AG04449 (cell line): ENCODE measurements around the gene MYH1.
"Not testable (repeated sequence)": the region's sequence is repeated elsewhere in the genome, so short reads cannot be mapped to it uniquely, and the experiment has no call there.

Experiments used
- CTCF ChIA-PET: fragments of 350-600 bp; formaldehyde crosslinking; extraction: SDS; loops from one replicate; lab custom pipeline; 2021; ENCODE audit warnings: antibody characterized with exemption; lab: Yijun Ruan, JAX
- POLR2A ChIA-PET: fragments of 400-600, 350-600 bp; formaldehyde crosslinking; extraction: SDS; loops from one replicate; lab custom pipeline; 2020; ENCODE audit warnings: antibody characterized with exemption, inconsistent platforms; lab: Yijun Ruan, JAX
- DNase-seq: peaks from one replicate; pipeline ENCODE4 v3.0.0-alpha.2; 2010; ENCODE audit warnings: low read depth, low spot score
- H3K4me3 ChIP-seq: 2 replicates; pipeline ENCODE4 v1.5.1; 2011; ENCODE audit warnings: low read depth, mild to moderate bottlenecking, control low read depth, low read length
- CTCF ChIP-seq: IDR thresholded peaks from one replicate; pipeline ENCODE4 v1.5.1; 2011; ENCODE audit warnings: mild to moderate bottlenecking, moderate library complexity, low read length, control low read depth, inconsistent platforms; ENCODE audit not compliant: insufficient read depth; ENCODE audit errors: missing control alignments

MYH1 gene

GRCh38 chr17:10549096-10549842 is 30.9 kb upstream of the MYH1 start, which contains the start of gene MYH2:
Gene MYH2 (minus strand): TSS chr17:10549658. CDS start chr17:10547920, 1,738 bp downstream.
- no peak for DNase-seq
- H3K4me3 ChIP-seq: no peak within 1 kb of the TSS
- no peak for TF ChIP-seq CTCF
- POLR2A ChIA-PET: no interaction called here
- CTCF ChIA-PET: no interaction called here

GRCh38 chr17:10547351-10547750 is 29.0 kb upstream of the MYH1 start:
- DNase-seq: no peak
- H3K4me3 ChIP-seq: no peak overlapping the region
- ChIA-PET CTCF (no interaction called here), POLR2A (no interaction called here)
- TF ChIP-seq CTCF: no peak

GRCh38 chr17:10543486-10543885 is 25.1 kb upstream of the MYH1 start:
- CTCF ChIA-PET, H3K4me3 ChIP-seq, POLR2A ChIA-PET, DNase-seq: not testable (repeated sequence)

- POLR2A ChIA-PET, CTCF ChIA-PET, DNase-seq, H3K4me3 ChIP-seq: not testable (repeated sequence)
Measured at GRCh38 chr17:10541179-10541578, 22.8 kb upstream of the MYH1 start.

- DNase-seq: no peak
- H3K4me3 ChIP-seq: no peak overlapping the region
- CTCF ChIA-PET: no interaction called here
Measured at GRCh38 chr17:10532026-10532425, 13.7 kb upstream of the MYH1 start.

GRCh38 chr17:10527419-10527818 is 9.1 kb upstream of the MYH1 start:
- H3K4me3 ChIP-seq: no peak overlapping the region
- no peak for TF ChIP-seq CTCF
- DNase-seq: no peak
- POLR2A ChIA-PET: no interaction called here
- CTCF ChIA-PET: interaction anchor here (1.0 kb wide), 1 partner anchor 15 kb away, joined by 3 read pairs; no protein-coding TSS in a partner anchor

More at GRCh38 chr17:10532026-10532425, 13.7 kb upstream of the MYH1 start:
- TF ChIP-seq CTCF: no peak
- POLR2A ChIA-PET: no interaction called here

GRCh38 chr17:10526517-10526916 is 8.2 kb upstream of the MYH1 start:
- CTCF ChIA-PET: interaction anchor here (1.0 kb wide), 1 partner anchor 14 kb away, joined by 3 read pairs; no protein-coding TSS in a partner anchor
- POLR2A ChIA-PET: no interaction called here
- no peak for DNase-seq
- no peak overlapping the region for H3K4me3 ChIP-seq
- no peak for TF ChIP-seq CTCF
